HL-60 (cell line): ENCODE measurements around the gene PCBD2.
"Not testable (repeated sequence)": the region's sequence is repeated elsewhere in the genome, so short reads cannot be mapped to it uniquely, and the experiment has no call there.

ENCODE experiments used
- POLR2AphosphoS5 ChIP-seq: IDR thresholded peaks from 2 replicates; pipeline ENCODE4 v1.6.1; 2012; ENCODE audit warnings: low read depth
- TF ChIP-seq, protein P1 (sequence below): IDR thresholded peaks from one replicate; pipeline ENCODE4 v1.5.1; 2011; ENCODE audit warnings: low read length, control low read depth, inconsistent platforms; ENCODE audit not compliant: insufficient read depth

DNA sequence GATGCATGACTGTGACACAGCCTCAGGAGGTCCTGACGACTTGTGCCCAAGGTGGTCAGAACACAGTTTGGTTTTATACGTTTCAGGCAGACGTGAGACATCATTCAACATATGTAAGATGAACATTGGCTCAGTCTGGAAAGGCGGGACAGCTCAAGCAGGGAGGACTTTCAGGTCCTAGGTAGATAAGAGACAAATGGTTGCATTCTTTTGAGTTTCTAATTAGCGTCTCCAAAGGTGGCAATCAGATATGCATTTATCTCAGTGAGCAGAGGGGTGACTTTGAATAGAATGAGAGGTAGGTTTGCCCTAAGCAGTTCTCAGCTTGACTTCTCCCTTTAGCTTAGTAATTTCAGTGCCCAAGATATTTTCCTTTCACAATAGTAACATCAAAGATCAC, 85.3 kb downstream of the PCBD2 start:
- TF ChIP-seq, protein P1, sequence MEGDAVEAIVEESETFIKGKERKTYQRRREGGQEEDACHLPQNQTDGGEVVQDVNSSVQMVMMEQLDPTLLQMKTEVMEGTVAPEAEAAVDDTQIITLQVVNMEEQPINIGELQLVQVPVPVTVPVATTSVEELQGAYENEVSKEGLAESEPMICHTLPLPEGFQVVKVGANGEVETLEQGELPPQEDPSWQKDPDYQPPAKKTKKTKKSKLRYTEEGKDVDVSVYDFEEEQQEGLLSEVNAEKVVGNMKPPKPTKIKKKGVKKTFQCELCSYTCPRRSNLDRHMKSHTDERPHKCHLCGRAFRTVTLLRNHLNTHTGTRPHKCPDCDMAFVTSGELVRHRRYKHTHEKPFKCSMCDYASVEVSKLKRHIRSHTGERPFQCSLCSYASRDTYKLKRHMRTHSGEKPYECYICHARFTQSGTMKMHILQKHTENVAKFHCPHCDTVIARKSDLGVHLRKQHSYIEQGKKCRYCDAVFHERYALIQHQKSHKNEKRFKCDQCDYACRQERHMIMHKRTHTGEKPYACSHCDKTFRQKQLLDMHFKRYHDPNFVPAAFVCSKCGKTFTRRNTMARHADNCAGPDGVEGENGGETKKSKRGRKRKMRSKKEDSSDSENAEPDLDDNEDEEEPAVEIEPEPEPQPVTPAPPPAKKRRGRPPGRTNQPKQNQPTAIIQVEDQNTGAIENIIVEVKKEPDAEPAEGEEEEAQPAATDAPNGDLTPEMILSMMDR: not testable (repeated sequence)
- not testable (repeated sequence) for TF ChIP-seq POLR2AphosphoS5
